ENCODE data around the gene KLHL22.

GRCh38 chr22:20397498-20397897 is 98.1 kb downstream of the KLHL22 start:
- no peak for TF ChIP-seq POLR2A (IDR thresholded peaks at IDR 0.05)
- TF ChIP-seq, protein P1, sequence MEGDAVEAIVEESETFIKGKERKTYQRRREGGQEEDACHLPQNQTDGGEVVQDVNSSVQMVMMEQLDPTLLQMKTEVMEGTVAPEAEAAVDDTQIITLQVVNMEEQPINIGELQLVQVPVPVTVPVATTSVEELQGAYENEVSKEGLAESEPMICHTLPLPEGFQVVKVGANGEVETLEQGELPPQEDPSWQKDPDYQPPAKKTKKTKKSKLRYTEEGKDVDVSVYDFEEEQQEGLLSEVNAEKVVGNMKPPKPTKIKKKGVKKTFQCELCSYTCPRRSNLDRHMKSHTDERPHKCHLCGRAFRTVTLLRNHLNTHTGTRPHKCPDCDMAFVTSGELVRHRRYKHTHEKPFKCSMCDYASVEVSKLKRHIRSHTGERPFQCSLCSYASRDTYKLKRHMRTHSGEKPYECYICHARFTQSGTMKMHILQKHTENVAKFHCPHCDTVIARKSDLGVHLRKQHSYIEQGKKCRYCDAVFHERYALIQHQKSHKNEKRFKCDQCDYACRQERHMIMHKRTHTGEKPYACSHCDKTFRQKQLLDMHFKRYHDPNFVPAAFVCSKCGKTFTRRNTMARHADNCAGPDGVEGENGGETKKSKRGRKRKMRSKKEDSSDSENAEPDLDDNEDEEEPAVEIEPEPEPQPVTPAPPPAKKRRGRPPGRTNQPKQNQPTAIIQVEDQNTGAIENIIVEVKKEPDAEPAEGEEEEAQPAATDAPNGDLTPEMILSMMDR (IDR thresholded peaks at IDR 0.05): no peak
